Smooth muscle cell of bladder (primary cell): Measurements from ENCODE around the gene FBXW2. TPM values are rescaled to one million over a fixed set of nuclear protein-coding genes. Genes with fewer than 3 reads are reported as not detected.

Experiments
- total RNA-seq: library from RNA; depleted of rRNA; stranded (reverse); fragments of >200 nt; gene quantifications from 2 replicates; pipeline ENCODE4 v1.2.3, GENCODE V29; 2014

The FBXW2 gene
- total RNA-seq: 25.9 and 32.9 TPM in 2 replicates

GRCh38 chr9:120792898-120793765 is at the start of gene FBXW2:
Gene FBXW2, minus strand, starts transcription at chr9:120793416. Its CDS starts 5,158 bp downstream, at chr9:120788258.

GRCh38 chr9:120714088-120714845 is 78.9 kb downstream of the FBXW2 start, which contains the start of gene MEGF9:
Gene MEGF9, minus strand, starts transcription at chr9:120714470. Its CDS starts 112 bp downstream, at chr9:120714358.

Other genes starting within 250 kb of the FBXW2 start
- 20.8 and 27.5 TPM in 2 replicates for gene CDK5RAP2, start 213.2 kb downstream of the FBXW2 start, total RNA-seq
- gene MEGF9, start 78.9 kb downstream of the FBXW2 start, total RNA-seq: 8.4 and 13.5 TPM in 2 replicates
- gene PSMD5, start 49.5 kb upstream of the FBXW2 start, total RNA-seq: 14.8 and 18.8 TPM in 2 replicates
- gene PHF19, start 83.8 kb upstream of the FBXW2 start, total RNA-seq: 14.9 and 16.4 TPM in 2 replicates
- gene TRAF1, start 133.4 kb upstream of the FBXW2 start, total RNA-seq: 2.3 TPM in 2 replicates